Neuron (in vitro differentiated cells): Measurements from ENCODE around the gene ENKD1.
"Not testable (repeated sequence)": the region's sequence is repeated elsewhere in the genome, so short reads cannot be mapped to it uniquely, and the experiment has no call there.

ENCODE experiments used
- H2AFZ ChIP-seq: one replicate; pipeline ENCODE4 v1.6.1; 2013; ENCODE audit warnings: low read depth, mild to moderate bottlenecking, inconsistent platforms, low read length, moderate library complexity
- H3K27me3 ChIP-seq: one replicate; pipeline ENCODE4 v1.6.1; 2013; ENCODE audit warnings: low read length; ENCODE audit not compliant: insufficient read depth
- H3K36me3 ChIP-seq: one replicate; pipeline ENCODE4 v1.6.1; 2013; ENCODE audit warnings: low read length; ENCODE audit not compliant: insufficient read depth
- H3K4me1 ChIP-seq: one replicate; pipeline ENCODE4 v1.6.1; 2013; ENCODE audit warnings: low read length; ENCODE audit not compliant: insufficient read depth
- H3K4me3 ChIP-seq: 2 replicates; pipeline ENCODE4 v1.5.1; 2013; ENCODE audit warnings: mild to moderate bottlenecking, low read length, moderate library complexity
- H3K9me3 ChIP-seq: one replicate; pipeline ENCODE4 v1.6.1; 2013; ENCODE audit warnings: low read length

The ENKD1 gene

GRCh38 chr16:67699265-67699664 is 32.7 kb upstream of the ENKD1 start:
- Histone ChIP-seq H3K4me1 (peaks cover 6% of the 10 kb centered on the region), H3K27me3 (no peaks in the 10 kb centered on the region), H2AFZ (no peak overlapping the region), H3K36me3 (peaks cover 9% of the 10 kb centered on the region), H3K4me3 (no peak overlapping the region), H3K9me3 (peaks cover 10% of the 10 kb centered on the region)

GRCh38 chr16:67697422-67698185 is 31.1 kb upstream of the ENKD1 start:
- H3K27me3 ChIP-seq = no peaks in the 10 kb centered on the region
- H3K4me1 ChIP-seq = peaks cover 6% of the 10 kb centered on the region
- H3K36me3 ChIP-seq = peaks cover 9% of the 10 kb centered on the region
- no peak overlapping the region for H2AFZ ChIP-seq
- H3K4me3 ChIP-seq = no peak overlapping the region
- H3K9me3 ChIP-seq = peaks cover 10% of the 10 kb centered on the region

- H3K36me3 ChIP-seq = peaks cover 18% of the 10 kb centered on the region
- H3K27me3 ChIP-seq = no peaks in the 10 kb centered on the region
- H3K4me3 ChIP-seq = no peak overlapping the region
- H3K4me1 ChIP-seq = no peaks in the 10 kb centered on the region
- no peak overlapping the region for H2AFZ ChIP-seq
- peaks cover 8% of the 10 kb centered on the region for H3K9me3 ChIP-seq
Measured at GRCh38 chr16:67694611-67695010, 28.1 kb upstream of the ENKD1 start.

- H3K27me3 ChIP-seq, H3K4me3 ChIP-seq, H3K4me1 ChIP-seq, H2AFZ ChIP-seq, H3K9me3 ChIP-seq: not testable (repeated sequence)
- H3K36me3 ChIP-seq = peaks cover 15% of the 10 kb centered on the region
Measured at GRCh38 chr16:67693517-67694285, 27.2 kb upstream of the ENKD1 start.

- no peak overlapping the region for H3K4me3 ChIP-seq
- no peak overlapping the region for H2AFZ ChIP-seq
- H3K36me3 ChIP-seq = peaks cover 31% of the 10 kb centered on the region
- H3K4me1 ChIP-seq = no peaks in the 10 kb centered on the region
- no peaks in the 10 kb centered on the region for H3K27me3 ChIP-seq
- no peaks in the 10 kb centered on the region for H3K9me3 ChIP-seq
Measured at GRCh38 chr16:67685388-67686112, 19.0 kb upstream of the ENKD1 start.

GRCh38 chr16:67683767-67684166 is 17.2 kb upstream of the ENKD1 start:
- Histone ChIP-seq H2AFZ (no peak overlapping the region), H3K27me3 (no peaks in the 10 kb centered on the region), H3K36me3 (peaks cover 34% of the 10 kb centered on the region), H3K4me3 (no peak overlapping the region), H3K9me3 (no peaks in the 10 kb centered on the region), H3K4me1 (no peaks in the 10 kb centered on the region)

GRCh38 chr16:67679935-67680897 is 13.7 kb upstream of the ENKD1 start:
- Histone ChIP-seq H3K9me3 (no peaks in the 10 kb centered on the region), H3K36me3 (peaks cover 35% of the 10 kb centered on the region), H3K4me3 (no peak overlapping the region), H3K4me1 (no peaks in the 10 kb centered on the region), H3K27me3 (no peaks in the 10 kb centered on the region), H2AFZ (no peak overlapping the region)

GRCh38 chr16:67678354-67679023 is 11.9 kb upstream of the ENKD1 start:
- H2AFZ ChIP-seq = no peak overlapping the region
- no peaks in the 10 kb centered on the region for H3K9me3 ChIP-seq
- H3K4me1 ChIP-seq = no peaks in the 10 kb centered on the region
- H3K27me3 ChIP-seq = no peaks in the 10 kb centered on the region
- peaks cover 23% of the 10 kb centered on the region for H3K36me3 ChIP-seq
- no peak overlapping the region for H3K4me3 ChIP-seq

GRCh38 chr16:67677712-67678111 is 11.2 kb upstream of the ENKD1 start:
- H3K36me3 ChIP-seq = peaks cover 17% of the 10 kb centered on the region
- no peak overlapping the region for H2AFZ ChIP-seq
- H3K4me1 ChIP-seq = no peaks in the 10 kb centered on the region
- H3K9me3 ChIP-seq = no peaks in the 10 kb centered on the region
- H3K27me3 ChIP-seq = no peaks in the 10 kb centered on the region
- H3K4me3 ChIP-seq = no peak overlapping the region

GRCh38 chr16:67676939-67677338 is 10.4 kb upstream of the ENKD1 start:
- no peaks in the 10 kb centered on the region for H3K9me3 ChIP-seq
- H3K4me1 ChIP-seq = no peaks in the 10 kb centered on the region
- H2AFZ ChIP-seq = no peak overlapping the region
- H3K4me3 ChIP-seq = no peak overlapping the region
- H3K27me3 ChIP-seq = no peaks in the 10 kb centered on the region
- H3K36me3 ChIP-seq = peaks cover 17% of the 10 kb centered on the region

- H3K9me3 ChIP-seq = no peaks in the 10 kb centered on the region
- peaks cover 15% of the 10 kb centered on the region for H3K36me3 ChIP-seq
- no peak overlapping the region for H3K4me3 ChIP-seq
- H3K4me1 ChIP-seq = no peaks in the 10 kb centered on the region
- H2AFZ ChIP-seq = no peak overlapping the region
- no peaks in the 10 kb centered on the region for H3K27me3 ChIP-seq
Measured at GRCh38 chr16:67676516-67676915, 10.0 kb upstream of the ENKD1 start.

GRCh38 chr16:67675999-67676398 is 9.4 kb upstream of the ENKD1 start:
- H2AFZ ChIP-seq = no peak overlapping the region
- H3K9me3 ChIP-seq = no peaks in the 10 kb centered on the region
- no peaks in the 10 kb centered on the region for H3K27me3 ChIP-seq
- peaks cover 15% of the 10 kb centered on the region for H3K36me3 ChIP-seq
- no peaks in the 10 kb centered on the region for H3K4me1 ChIP-seq
- no peak overlapping the region for H3K4me3 ChIP-seq
